ENCODE measurements around the gene A4GALT. TPM values are rescaled to one million over a fixed set of nuclear protein-coding genes. Genes with fewer than 3 reads are reported as not detected.

Gene A4GALT
- total and polyA plus RNA-seq, 7 donors: 1.6 to 51.0 (median 23.5) TPM

GRCh38 chr22:42716221-42716620, 4.4 kb downstream of the A4GALT start:
- H3K9me3 ChIP-seq: no peaks in the 10 kb centered on the region
- H3K27me3 ChIP-seq: peaks cover 0 to 7% (median 0%) of the 10 kb centered on the region in 3 donors
- no peak overlapping the region for H3K4me3 ChIP-seq
- 73 to 89% methylated on average over 6 of the region's 6 CpGs for WGBS, 2 donors
- peak overlapping the region; percentile 95 to 96 (median 96) for H3K27ac ChIP-seq
- H3K36me3 ChIP-seq: no peaks in the 10 kb centered on the region
- intact Hi-C loops (cut with DNase I): loop anchor here (5.0 kb wide), 1 partner anchor 99 kb away; no protein-coding TSS in a partner anchor
- DNase-seq: no peak
- TF ChIP-seq POLR2A (IDR thresholded peaks at IDR 0.05) (no peak), EP300 (IDR thresholded peaks at IDR 0.05) (no peak)
- peaks cover 0 to 63% (median 54%) of the 10 kb centered on the region in 4 donors for H3K4me1 ChIP-seq

GRCh38 chr22:42714768-42715390, 5.8 kb downstream of the A4GALT start:
- TF ChIP-seq POLR2A (IDR thresholded peaks at IDR 0.05) (no peak), POLR2AphosphoS5 (IDR thresholded peaks at IDR 0.05) (no peak), CTCF (IDR thresholded peaks at IDR 0.05) (no peak), EP300 (IDR thresholded peaks at IDR 0.05) (no peak)
- peaks cover 0 to 1% (median 0%) of the 10 kb centered on the region in 4 donors for H3K9me3 ChIP-seq
- H3K36me3 ChIP-seq: no peaks in the 10 kb centered on the region
- H3K4me3 ChIP-seq: no peak overlapping the region
- 87 to 91% methylated on average over 4 of the region's 4 CpGs for WGBS, 2 donors
- peaks cover 0 to 1% (median 0%) of the 10 kb centered on the region in 3 donors for H3K27me3 ChIP-seq
- peaks cover 0 to 60% (median 52%) of the 10 kb centered on the region in 4 donors for H3K4me1 ChIP-seq
- intact Hi-C loops (cut with DNase I): loop anchor here (5.0 kb wide), 1 partner anchor 98 kb away; no protein-coding TSS in a partner anchor
- DNase-seq: no peak
- H3K27ac ChIP-seq: peak overlapping the region; percentile 23 to 96 (median 40)

- H3K9me3 ChIP-seq: peaks cover 0 to 1% (median 0%) of the 10 kb centered on the region in 4 donors
- H3K4me3 ChIP-seq: no peak overlapping the region
- TF ChIP-seq CTCF (IDR thresholded peaks at IDR 0.05) (no peak), POLR2A (IDR thresholded peaks at IDR 0.05) (no peak), EP300 (IDR thresholded peaks at IDR 0.05) (no peak), POLR2AphosphoS5 (IDR thresholded peaks at IDR 0.05) (no peak)
- intact Hi-C loops (cut with DNase I): no loop called here
- no peaks in the 10 kb centered on the region for H3K27me3 ChIP-seq
- peaks cover 0 to 57% (median 47%) of the 10 kb centered on the region in 4 donors for H3K4me1 ChIP-seq
- 95 to 96% methylated on average over 7 of the region's 7 CpGs for WGBS, 2 donors
- DNase-seq: no peak
- H3K27ac ChIP-seq: peak overlapping the region in 3 of 4 donors; percentile 31 to 96 (median 49)
- H3K36me3 ChIP-seq: no peaks in the 10 kb centered on the region
Measured at GRCh38 chr22:42714308-42714707, 6.4 kb downstream of the A4GALT start.

DNA sequence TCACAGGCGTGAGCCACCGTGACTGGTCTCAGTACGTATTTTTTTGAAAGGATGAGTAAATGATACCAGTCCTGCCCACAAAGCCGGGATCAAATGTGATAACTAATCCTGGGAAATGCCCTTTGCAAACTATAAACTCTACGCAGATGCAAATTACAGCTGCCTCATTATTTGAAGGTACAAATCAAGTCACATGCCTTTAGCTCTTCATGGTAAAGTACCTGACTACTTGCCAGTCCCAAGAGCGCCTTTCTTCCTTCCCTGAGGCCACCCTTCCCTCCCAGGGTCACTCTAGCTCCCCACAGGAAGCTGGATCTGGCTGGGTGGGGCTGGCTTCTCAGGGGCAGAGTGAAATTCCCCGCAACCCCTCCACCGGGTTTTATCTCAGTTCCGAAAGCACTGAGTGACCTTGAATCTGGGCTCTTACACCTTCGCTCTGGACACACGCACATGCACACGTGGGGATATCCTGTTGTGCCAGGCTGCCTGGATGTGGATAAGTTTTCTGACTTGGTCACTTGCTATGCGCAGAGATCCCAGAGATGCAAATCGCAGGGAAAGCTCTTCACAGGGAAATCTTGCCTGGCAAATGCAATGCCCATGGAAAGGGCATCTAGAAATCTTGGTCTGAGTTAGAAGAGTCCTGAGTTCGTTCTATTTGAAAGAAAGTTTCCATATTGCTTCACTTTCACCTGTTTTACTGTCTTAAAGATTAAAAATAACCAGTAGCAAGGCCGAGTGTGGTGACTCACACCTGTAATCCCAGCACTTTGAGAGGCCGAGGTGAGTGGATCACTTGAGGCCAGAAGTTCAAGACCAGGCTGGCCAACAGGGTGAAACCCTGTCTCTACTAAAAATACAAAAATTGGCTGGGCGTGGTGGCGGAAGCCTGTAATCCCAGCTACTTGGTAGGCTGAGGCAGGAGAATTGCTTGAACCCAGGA, 8.5 kb downstream of the A4GALT start:
- peaks cover 0 to 1% (median 0%) of the 10 kb centered on the region in 4 donors for H3K9me3 ChIP-seq
- H3K4me3 ChIP-seq: no peak overlapping the region
- H3K4me1 ChIP-seq: peaks cover 0 to 35% (median 27%) of the 10 kb centered on the region in 4 donors
- peak in 1 of 4 donors; percentile 3 for TF ChIP-seq POLR2AphosphoS5 (IDR thresholded peaks at IDR 0.05)
- no peak for TF ChIP-seq CTCF (IDR thresholded peaks at IDR 0.05)
- H3K27ac ChIP-seq: peak overlapping the region; percentile 34 to 56 (median 44)
- WGBS, 2 donors: 63 to 83% methylated on average over 19 of the region's 19 CpGs
- intact Hi-C loops (cut with DNase I): no loop called here
- DNase-seq: no peak
- H3K36me3 ChIP-seq: no peaks in the 10 kb centered on the region
- H3K27me3 ChIP-seq: no peaks in the 10 kb centered on the region

- intact Hi-C loops (cut with DNase I): no loop called here
- TF ChIP-seq POLR2AphosphoS5 (IDR thresholded peaks at IDR 0.05) (no peak), EP300 (IDR thresholded peaks at IDR 0.05) (no peak), CTCF (IDR thresholded peaks at IDR 0.05) (no peak), POLR2A (IDR thresholded peaks at IDR 0.05) (no peak)
- DNase-seq: no peak
- Histone ChIP-seq H3K27me3 (no peaks in the 10 kb centered on the region), H3K4me1 (peaks cover 0 to 30% (median 19%) of the 10 kb centered on the region in 4 donors), H3K36me3 (no peaks in the 10 kb centered on the region), H3K9me3 (peaks cover 0 to 1% (median 0%) of the 10 kb centered on the region in 4 donors), H3K27ac (peak overlapping the region; percentile 14 to 56 (median 44)), H3K4me3 (no peak overlapping the region)
- WGBS, 2 donors: 82 to 89% methylated on average over 3 of the region's 3 CpGs
Measured at GRCh38 chr22:42711281-42711731, 9.4 kb downstream of the A4GALT start.
